SK-N-SH (cell line): ENCODE data around the gene MYL12B. TPM values are rescaled to one million over a fixed set of nuclear protein-coding genes. Genes with fewer than 3 reads are reported as not detected.

Experiments
- CTCF ChIA-PET: fragments of 300-600, 350-600 bp; formaldehyde crosslinking; extraction: SDS; loops from one replicate; lab custom pipeline; 2021; lab: Yijun Ruan, JAX
- POLR2A ChIA-PET: fragments of 350-600 bp; sonication (Branson Sonifier 250); formaldehyde crosslinking; extraction: SDS; loops from one replicate; lab custom pipeline; 2020; ENCODE audit warnings: antibody characterized with exemption, inconsistent platforms; lab: Yijun Ruan, JAX
- DNase-seq: peaks from one replicate; pipeline ENCODE4 v3.0.0; 2012
- H2AFZ ChIP-seq: fragments of 200-600 bp; sonication (generic); 2 replicates; pipeline ENCODE4 v1.8.1; 2016; ENCODE audit warnings: antibody characterized with exemption, mild to moderate bottlenecking, low read depth
- H3F3A ChIP-seq: fragments of 200-600 bp; sonication (generic); replicated peaks from 2 replicates; pipeline ENCODE3; 2016; ENCODE audit warnings: antibody characterized with exemption, mild to moderate bottlenecking; ENCODE audit not compliant: insufficient read depth
- H3K27ac ChIP-seq, 2 experiments: fragments of 200-500 bp in 1 of 2; fragments of 200-600 bp in 1 of 2; sonication (Bioruptor generic) in 1 of 2; sonication (generic), shearing (Covaris generic) in 1 of 2; 2 replicates each; pipeline versions ENCODE4 v1.5.1 to v1.6.1; 2014 to 2016; ENCODE audit warnings: low read depth in 2 of 2, inconsistent platforms in 1 of 2, low read length in 1 of 2, mild to moderate bottlenecking in 1 of 2, mixed read lengths in 1 of 2
- H3K27me3 ChIP-seq: fragments of 200-600 bp; sonication (generic), shearing (Covaris generic); 2 replicates; pipeline ENCODE4 v1.6.1; 2016; ENCODE audit warnings: mixed run types; ENCODE audit not compliant: insufficient read depth
- H3K36me3 ChIP-seq, 2 experiments: fragments of 200-500 bp in 1 of 2; fragments of 200-600 bp in 1 of 2; sonication (Bioruptor generic) in 1 of 2; sonication (generic) in 1 of 2; replicated peaks in 1 of 2; 2 replicates each; pipeline versions ENCODE3 to v1.5.1; 2014 to 2016; ENCODE audit warnings: low read length in 1 of 2, mild to moderate bottlenecking in 1 of 2; ENCODE audit not compliant: insufficient read depth in 2 of 2, control insufficient read depth in 1 of 2
- H3K4me1 ChIP-seq, 2 experiments: fragments of 200-500 bp in 1 of 2; fragments of 200-600 bp in 1 of 2; sonication (Bioruptor generic) in 1 of 2; sonication (generic), shearing (Covaris generic) in 1 of 2; 2 replicates each; pipeline versions ENCODE4 v1.5.1 to v1.6.1; 2014 to 2016; ENCODE audit warnings: low read depth in 1 of 2, low read length in 1 of 2, mixed run types in 1 of 2; ENCODE audit not compliant: insufficient read depth in 2 of 2, control insufficient read depth in 1 of 2
- H3K4me2 ChIP-seq: fragments of 200-600 bp; sonication (generic), shearing (Covaris generic); 2 replicates; pipeline ENCODE4 v1.6.1; 2017; ENCODE audit warnings: mixed run types
- H3K4me3 ChIP-seq, 2 experiments: fragments of 200-500 bp in 1 of 2; fragments of 200-600 bp in 1 of 2; sonication (Bioruptor generic) in 1 of 2; sonication (generic), shearing (Covaris generic) in 1 of 2; 2 replicates each; pipeline versions ENCODE4 v1.5.1 to v1.8.1; 2014 to 2016; ENCODE audit warnings: low read depth in 2 of 2, inconsistent platforms in 1 of 2, low read length in 1 of 2, mild to moderate bottlenecking in 1 of 2, mixed read lengths in 1 of 2, moderate library complexity in 1 of 2
- H3K79me2 ChIP-seq: fragments of 200-600 bp; sonication (generic); 2 replicates; pipeline ENCODE4 v1.8.1; 2017; ENCODE audit warnings: mild to moderate bottlenecking; ENCODE audit not compliant: insufficient read depth
- H3K9ac ChIP-seq: fragments of 200-600 bp; sonication (generic); 2 replicates; pipeline ENCODE4 v1.6.1; 2017; ENCODE audit warnings: mixed run types
- H3K9me2 ChIP-seq: fragments of 200-600 bp; sonication (generic); 2 replicates; pipeline ENCODE4 v1.6.1; 2017; ENCODE audit warnings: mixed run types
- H3K9me3 ChIP-seq: fragments of 200-600 bp; sonication (generic); 2 replicates; pipeline ENCODE4 v1.6.1; 2017; ENCODE audit warnings: mixed run types, mild to moderate bottlenecking, moderate library complexity
- H4K20me1 ChIP-seq: fragments of 200-600 bp; sonication (generic); 2 replicates; pipeline ENCODE4 v1.6.1; 2017; ENCODE audit warnings: mild to moderate bottlenecking, mixed run types; ENCODE audit not compliant: insufficient read depth
- ELF1 ChIP-seq: IDR thresholded peaks from 2 replicates; pipeline ENCODE4 v1.4.0; 2012
- FOSL2 ChIP-seq: IDR thresholded peaks from 2 replicates; pipeline ENCODE4 v1.4.0; 2012; ENCODE audit warnings: low read depth, mild to moderate bottlenecking, moderate library complexity, borderline replicate concordance
- FOXJ3 ChIP-seq: sonication (generic); formaldehyde crosslinking; IDR thresholded peaks from 2 replicates; pipeline ENCODE4 v1.5.1; 2020; ENCODE audit warnings: mild to moderate bottlenecking, missing genetic modification reagents
- NFIC ChIP-seq: IDR thresholded peaks from 2 replicates; pipeline ENCODE4 v1.4.0; 2012; ENCODE audit warnings: borderline replicate concordance
- NRF1 ChIP-seq: IDR thresholded peaks from 2 replicates; pipeline ENCODE4 v1.6.1; 2012; ENCODE audit warnings: low read depth, mild to moderate bottlenecking, low read length
- POLR2AphosphoS5 ChIP-seq: IDR thresholded peaks from 2 replicates; pipeline ENCODE4 v1.6.1; 2012; ENCODE audit warnings: low read depth, low read length
- RAD21 ChIP-seq: IDR thresholded peaks from 2 replicates; pipeline ENCODE4 v1.6.1; 2012; ENCODE audit warnings: mild to moderate bottlenecking, low read length
- SMC3 ChIP-seq: IDR thresholded peaks from 2 replicates; pipeline ENCODE4 v1.6.1; 2012; ENCODE audit warnings: low read depth, low read length, improper control_type of control experiment
- TCF12 ChIP-seq: IDR thresholded peaks from 2 replicates; pipeline ENCODE4 v1.4.0; 2012
- TEAD4 ChIP-seq: IDR thresholded peaks from 2 replicates; pipeline ENCODE4 v1.4.0; 2012; ENCODE audit warnings: mild to moderate bottlenecking, borderline replicate concordance; ENCODE audit not compliant: insufficient read depth
- WGBS: methylation state at CpG from one replicate; pipeline ENCODE4 v1.1.6; 2017; ENCODE audit warnings: low lambda C conversion rate; 5-methylcytosine and 5-hydroxymethylcytosine counted together
- polyA plus RNA-seq, 3 experiments: library from polyadenylated mRNA; depleted of rRNA; stranded (reverse); fragments of >200 nt; gene quantifications; 2 replicates each; pipeline ENCODE4 v1.2.3, GENCODE V29; 2012
- TF ChIP-seq, protein P1 (sequence below): IDR thresholded peaks from 2 replicates; pipeline ENCODE4 v1.4.0; 2012; ENCODE audit warnings: low read depth, borderline replicate concordance
- TF ChIP-seq, protein P2 (sequence below): fragments of 150-350 bp; IDR thresholded peaks from 2 replicates; pipeline ENCODE4 v1.6.1; 2016; ENCODE audit warnings: mild to moderate bottlenecking, low read depth, low read length
- TF ChIP-seq, protein P3 (sequence below): IDR thresholded peaks from 2 replicates; pipeline ENCODE4; 2012
- TF ChIP-seq, protein P4 (sequence below): fragments of 200-600 bp; sonication (generic); IDR thresholded peaks from 2 replicates; pipeline ENCODE4 v1.6.1; 2017; ENCODE audit warnings: antibody characterized with exemption, mild to moderate bottlenecking, moderate library complexity
- TF ChIP-seq, protein P5 (sequence below): fragments of 150-350 bp; IDR thresholded peaks from 2 replicates; pipeline ENCODE4 v1.6.1; 2017; ENCODE audit warnings: antibody characterized with exemption, low read length, low read depth, borderline replicate concordance

Gene MYL12B
- polyA plus RNA-seq, 1 of the 3 experiments (the other 2 are of a cell fraction) = 555 TPM

DNA sequence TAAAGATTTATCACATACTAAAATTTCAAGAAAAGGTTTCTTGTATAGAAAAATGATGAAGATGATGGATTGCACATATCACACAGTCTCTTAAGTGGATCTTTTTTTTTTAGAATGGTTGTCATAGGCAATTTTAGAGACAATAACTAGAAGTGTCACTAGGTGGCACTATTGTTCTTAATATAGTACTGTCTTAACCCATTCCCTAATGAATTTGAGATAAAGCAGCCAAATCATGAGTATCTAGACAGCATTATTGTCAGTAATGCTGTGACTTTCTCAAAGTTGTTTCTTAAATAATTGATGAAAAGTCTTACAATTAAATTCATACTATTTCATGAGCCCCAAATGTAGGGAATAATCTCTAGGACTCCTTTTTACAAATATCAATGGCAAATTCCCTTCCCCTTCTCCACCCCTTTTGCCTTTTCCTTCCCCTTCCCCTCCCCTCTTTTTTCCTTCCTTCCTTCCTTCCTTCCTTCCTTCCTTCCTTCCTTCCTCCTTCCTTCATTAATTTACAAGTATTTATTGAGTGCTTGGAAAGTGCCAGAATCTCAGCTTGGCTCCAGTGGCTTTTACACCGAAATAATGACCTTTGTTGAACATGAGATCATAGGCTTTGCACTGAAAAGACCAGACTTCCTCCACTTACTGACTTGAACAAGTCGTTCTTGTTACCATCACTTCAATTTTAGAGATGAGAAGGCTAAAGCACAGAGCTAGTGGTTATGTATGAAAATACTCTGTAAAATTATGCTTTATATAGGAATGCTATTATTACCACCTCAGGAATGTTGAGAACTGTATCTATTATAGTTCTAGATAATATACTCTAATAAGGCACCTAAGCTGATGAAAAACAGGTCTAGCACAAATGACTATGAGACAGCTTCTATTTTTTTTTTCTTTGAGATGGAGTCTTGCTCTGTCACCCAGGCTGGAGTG lies 19.8 kb downstream of the MYL12B start:
- ChIA-PET CTCF (interaction anchor here (0.6 to 13.0 kb wide), 21 partner anchors 9 to 589 kb away, joined by 3 to 233 read pairs (median 4); no protein-coding TSS in a partner anchor), POLR2A (interaction anchor here (0.6 kb wide), 1 partner anchor 110 kb away, joined by 3 read pairs; no protein-coding TSS in a partner anchor)
- Histone ChIP-seq H3K4me1 (peaks cover 4 to 25% of the 10 kb centered on the region in 2 experiments; a peak in 3 of 4 replicates), H3K27me3 (no peaks in the 10 kb centered on the region), H3K4me3 (no peak overlapping the region; a peak in 1 of 4 replicates), H2AFZ (no peak overlapping the region), H3K9me2 (no peaks in the 10 kb centered on the region), H3K4me2 (no peak overlapping the region), H3K27ac (peak overlapping the region; percentile 30 to 53; a peak in 3 of 4 replicates), H3K36me3 (peaks cover 23 to 28% of the 10 kb centered on the region in 2 experiments), H3K9ac (no peak overlapping the region), H4K20me1 (no peaks in the 10 kb centered on the region), H3K9me3 (no peaks in the 10 kb centered on the region), H3F3A (peaks cover 37% of the 10 kb centered on the region), H3K79me2 (peaks cover under 1% of the 10 kb centered on the region; the same call in 1 of the 2 replicates)
- TF ChIP-seq POLR2AphosphoS5 (no peak), TCF12 (0 out of 2 replicates have a peak, but pooled peaks have one; percentile 18), RAD21 (peak; percentile 89), FOSL2 (no peak), SMC3 (peak; percentile 72), NFIC (no peak), TEAD4 (no peak), FOXJ3 (no peak), NRF1 (no peak), ELF1 (no peak)
- TF ChIP-seq, protein P1, sequence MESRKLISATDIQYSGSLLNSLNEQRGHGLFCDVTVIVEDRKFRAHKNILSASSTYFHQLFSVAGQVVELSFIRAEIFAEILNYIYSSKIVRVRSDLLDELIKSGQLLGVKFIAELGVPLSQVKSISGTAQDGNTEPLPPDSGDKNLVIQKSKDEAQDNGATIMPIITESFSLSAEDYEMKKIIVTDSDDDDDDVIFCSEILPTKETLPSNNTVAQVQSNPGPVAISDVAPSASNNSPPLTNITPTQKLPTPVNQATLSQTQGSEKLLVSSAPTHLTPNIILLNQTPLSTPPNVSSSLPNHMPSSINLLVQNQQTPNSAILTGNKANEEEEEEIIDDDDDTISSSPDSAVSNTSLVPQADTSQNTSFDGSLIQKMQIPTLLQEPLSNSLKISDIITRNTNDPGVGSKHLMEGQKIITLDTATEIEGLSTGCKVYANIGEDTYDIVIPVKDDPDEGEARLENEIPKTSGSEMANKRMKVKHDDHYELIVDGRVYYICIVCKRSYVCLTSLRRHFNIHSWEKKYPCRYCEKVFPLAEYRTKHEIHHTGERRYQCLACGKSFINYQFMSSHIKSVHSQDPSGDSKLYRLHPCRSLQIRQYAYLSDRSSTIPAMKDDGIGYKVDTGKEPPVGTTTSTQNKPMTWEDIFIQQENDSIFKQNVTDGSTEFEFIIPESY = no peak
- TF ChIP-seq, protein P2, sequence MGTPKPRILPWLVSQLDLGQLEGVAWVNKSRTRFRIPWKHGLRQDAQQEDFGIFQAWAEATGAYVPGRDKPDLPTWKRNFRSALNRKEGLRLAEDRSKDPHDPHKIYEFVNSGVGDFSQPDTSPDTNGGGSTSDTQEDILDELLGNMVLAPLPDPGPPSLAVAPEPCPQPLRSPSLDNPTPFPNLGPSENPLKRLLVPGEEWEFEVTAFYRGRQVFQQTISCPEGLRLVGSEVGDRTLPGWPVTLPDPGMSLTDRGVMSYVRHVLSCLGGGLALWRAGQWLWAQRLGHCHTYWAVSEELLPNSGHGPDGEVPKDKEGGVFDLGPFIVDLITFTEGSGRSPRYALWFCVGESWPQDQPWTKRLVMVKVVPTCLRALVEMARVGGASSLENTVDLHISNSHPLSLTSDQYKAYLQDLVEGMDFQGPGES = no peak
- TF ChIP-seq, protein P3, sequence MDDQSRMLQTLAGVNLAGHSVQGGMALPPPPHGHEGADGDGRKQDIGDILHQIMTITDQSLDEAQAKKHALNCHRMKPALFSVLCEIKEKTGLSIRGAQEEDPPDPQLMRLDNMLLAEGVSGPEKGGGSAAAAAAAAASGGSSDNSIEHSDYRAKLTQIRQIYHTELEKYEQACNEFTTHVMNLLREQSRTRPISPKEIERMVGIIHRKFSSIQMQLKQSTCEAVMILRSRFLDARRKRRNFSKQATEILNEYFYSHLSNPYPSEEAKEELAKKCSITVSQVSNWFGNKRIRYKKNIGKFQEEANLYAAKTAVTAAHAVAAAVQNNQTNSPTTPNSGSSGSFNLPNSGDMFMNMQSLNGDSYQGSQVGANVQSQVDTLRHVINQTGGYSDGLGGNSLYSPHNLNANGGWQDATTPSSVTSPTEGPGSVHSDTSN = 0 out of 2 replicates have a peak, but pooled peaks have one; percentile 47
- TF ChIP-seq, protein P4, sequence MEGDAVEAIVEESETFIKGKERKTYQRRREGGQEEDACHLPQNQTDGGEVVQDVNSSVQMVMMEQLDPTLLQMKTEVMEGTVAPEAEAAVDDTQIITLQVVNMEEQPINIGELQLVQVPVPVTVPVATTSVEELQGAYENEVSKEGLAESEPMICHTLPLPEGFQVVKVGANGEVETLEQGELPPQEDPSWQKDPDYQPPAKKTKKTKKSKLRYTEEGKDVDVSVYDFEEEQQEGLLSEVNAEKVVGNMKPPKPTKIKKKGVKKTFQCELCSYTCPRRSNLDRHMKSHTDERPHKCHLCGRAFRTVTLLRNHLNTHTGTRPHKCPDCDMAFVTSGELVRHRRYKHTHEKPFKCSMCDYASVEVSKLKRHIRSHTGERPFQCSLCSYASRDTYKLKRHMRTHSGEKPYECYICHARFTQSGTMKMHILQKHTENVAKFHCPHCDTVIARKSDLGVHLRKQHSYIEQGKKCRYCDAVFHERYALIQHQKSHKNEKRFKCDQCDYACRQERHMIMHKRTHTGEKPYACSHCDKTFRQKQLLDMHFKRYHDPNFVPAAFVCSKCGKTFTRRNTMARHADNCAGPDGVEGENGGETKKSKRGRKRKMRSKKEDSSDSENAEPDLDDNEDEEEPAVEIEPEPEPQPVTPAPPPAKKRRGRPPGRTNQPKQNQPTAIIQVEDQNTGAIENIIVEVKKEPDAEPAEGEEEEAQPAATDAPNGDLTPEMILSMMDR = peak; percentile 71
- TF ChIP-seq, protein P5, sequence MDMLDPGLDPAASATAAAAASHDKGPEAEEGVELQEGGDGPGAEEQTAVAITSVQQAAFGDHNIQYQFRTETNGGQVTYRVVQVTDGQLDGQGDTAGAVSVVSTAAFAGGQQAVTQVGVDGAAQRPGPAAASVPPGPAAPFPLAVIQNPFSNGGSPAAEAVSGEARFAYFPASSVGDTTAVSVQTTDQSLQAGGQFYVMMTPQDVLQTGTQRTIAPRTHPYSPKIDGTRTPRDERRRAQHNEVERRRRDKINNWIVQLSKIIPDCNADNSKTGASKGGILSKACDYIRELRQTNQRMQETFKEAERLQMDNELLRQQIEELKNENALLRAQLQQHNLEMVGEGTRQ = no peak
- WGBS = 29% methylated on average over 2 of the region's 2 CpGs
- peak; percentile 59 for DNase-seq
